ENCODE measurements around the gene CXorf65.

CXorf65 gene

GRCh38 chrX:71107245-71107644, 705 bp upstream of the CXorf65 start:
- DNase-seq (ENCODE audit: low read depth, low spot score), result no peak

- no peak for DNase-seq (ENCODE audit: low read depth, low spot score)
Measured at GRCh38 chrX:71105628-71106027, 912 bp downstream of the CXorf65 start.

- DNase-seq (ENCODE audit: low read depth, low spot score), result no peak
Measured at GRCh38 chrX:71103110-71103983, 3.2 kb downstream of the CXorf65 start.

GRCh38 chrX:71102292-71102691, 4.2 kb downstream of the CXorf65 start:
- no peak for DNase-seq (ENCODE audit: low read depth, low spot score)

GRCh38 chrX:71100581-71101505, 5.7 kb downstream of the CXorf65 start:
- no peak for DNase-seq (ENCODE audit: low read depth, low spot score)

GRCh38 chrX:71099736-71100135, 6.8 kb downstream of the CXorf65 start:
- no peak for DNase-seq (ENCODE audit: low read depth, low spot score)

- DNase-seq (ENCODE audit: low read depth, low spot score), result no peak
Measured at GRCh38 chrX:71098951-71099506, 7.5 kb downstream of the CXorf65 start.

GRCh38 chrX:71098302-71098701, 8.2 kb downstream of the CXorf65 start:
- peak; percentile 23 for DNase-seq (ENCODE audit: low read depth, low spot score)

- no peak for DNase-seq (ENCODE audit: low read depth, low spot score)
Measured at GRCh38 chrX:71096760-71097032, 9.8 kb downstream of the CXorf65 start.

- DNase-seq (ENCODE audit: low read depth, low spot score), result peak; percentile 45
Measured at GRCh38 chrX:71095981-71096759, 10.4 kb downstream of the CXorf65 start.

GRCh38 chrX:71095555-71095980, 11.0 kb downstream of the CXorf65 start, which contains the start of gene FOXO4:
Gene FOXO4 (plus strand): TSS chrX:71095851. CDS start chrX:71096529, 678 bp downstream.
- peak; percentile 92 for DNase-seq (ENCODE audit: low read depth, low spot score)

GRCh38 chrX:71095033-71095432, 11.5 kb downstream of the CXorf65 start:
- no peak for DNase-seq (ENCODE audit: low read depth, low spot score)

GRCh38 chrX:71091263-71091662, 15.3 kb downstream of the CXorf65 start:
- no peak for DNase-seq (ENCODE audit: low read depth, low spot score)

- DNase-seq (ENCODE audit: low read depth, low spot score), result no peak
Measured at GRCh38 chrX:71085900-71086299, 20.6 kb downstream of the CXorf65 start.

- DNase-seq (ENCODE audit: low read depth, low spot score), result peak; percentile 17
Measured at GRCh38 chrX:71082822-71083221, 23.7 kb downstream of the CXorf65 start.

GRCh38 chrX:71082124-71082647, 24.4 kb downstream of the CXorf65 start:
- DNase-seq (ENCODE audit: low read depth, low spot score), result no peak

- no peak for DNase-seq (ENCODE audit: low read depth, low spot score)
Measured at GRCh38 chrX:71081330-71082123, 25.0 kb downstream of the CXorf65 start.

GRCh38 chrX:71070531-71070930, 36.0 kb downstream of the CXorf65 start:
- DNase-seq (ENCODE audit: low read depth, low spot score), result no peak

GRCh38 chrX:71068044-71068918, 38.3 kb downstream of the CXorf65 start, which contains the start of gene SNX12:
Gene SNX12 (minus strand): TSS chrX:71068334. CDS start chrX:71068306, 28 bp downstream.
- DNase-seq (ENCODE audit: low read depth, low spot score), result peak; percentile 97
